HepG2 (cell line): ENCODE measurements around the gene TNNI2. TPM values are rescaled to one million over a fixed set of nuclear protein-coding genes. Genes with fewer than 3 reads are reported as not detected.
A peak's percentile ranks its signal among the peaks of the same experiment; 100 is the strongest.

ENCODE experiments used
- BRCA1 ChIP-seq: sonication (generic); formaldehyde crosslinking; IDR thresholded peaks from 2 replicates; pipeline ENCODE4 v1.4.0; 2020; ENCODE audit warnings: missing genetic modification reagents
- ERF ChIP-seq: IDR thresholded peaks from 2 replicates; pipeline ENCODE4 v1.6.1; 2018; ENCODE audit warnings: missing biosample characterization, missing genetic modification reagents
- FOSL2 ChIP-seq: sonication (generic); formaldehyde crosslinking; IDR thresholded peaks from 2 replicates; pipeline ENCODE4 v1.4.0; 2020; ENCODE audit warnings: missing genetic modification reagents
- POLR2G ChIP-seq: fragments of 200-400 bp; formaldehyde crosslinking; IDR thresholded peaks from 2 replicates; pipeline ENCODE4 v1.6.1; 2018; ENCODE audit warnings: mild to moderate bottlenecking, low read depth, low read length, moderate library complexity
- SMARCE1 ChIP-seq: fragments of 450-650 bp; IDR thresholded peaks from 2 replicates; pipeline ENCODE4 v1.6.1; 2017; ENCODE audit warnings: borderline replicate concordance
- SNAPC4 ChIP-seq: sonication (generic); formaldehyde crosslinking; IDR thresholded peaks from 2 replicates; pipeline ENCODE4 v1.4.0; 2020; ENCODE audit warnings: mild to moderate bottlenecking, missing genetic modification reagents
- TBP ChIP-seq: sonication (generic); formaldehyde crosslinking; IDR thresholded peaks from 2 replicates; pipeline ENCODE4 v1.5.0; 2020; ENCODE audit warnings: missing genetic modification reagents
- THRA ChIP-seq: sonication (generic); formaldehyde crosslinking; IDR thresholded peaks from 2 replicates; pipeline ENCODE4 v1.4.0; 2020; ENCODE audit warnings: missing genetic modification reagents, borderline replicate concordance
- ZEB1 ChIP-seq: IDR thresholded peaks from 2 replicates; pipeline ENCODE4 v1.6.1; 2012; ENCODE audit warnings: mild to moderate bottlenecking, low read depth, inconsistent platforms; ENCODE audit not compliant: insufficient replicate concordance
- ZIK1 ChIP-seq: sonication (generic); formaldehyde crosslinking; IDR thresholded peaks from 2 replicates; pipeline ENCODE4 v1.5.0; 2020; ENCODE audit warnings: mild to moderate bottlenecking, low read depth, missing genetic modification reagents, borderline replicate concordance
- ZNF556 ChIP-seq: sonication (generic); formaldehyde crosslinking; IDR thresholded peaks from 2 replicates; pipeline ENCODE4 v1.4.0; 2020; ENCODE audit warnings: mild to moderate bottlenecking, missing genetic modification reagents, borderline replicate concordance
- ZNF761 ChIP-seq: sonication (generic); formaldehyde crosslinking; conservative IDR thresholded peaks from 2 replicates; pipeline ENCODE4 v1.4.0; 2020; ENCODE audit warnings: mild to moderate bottlenecking, missing genetic modification reagents
- ZNF816 ChIP-seq: sonication (generic); formaldehyde crosslinking; IDR thresholded peaks from 2 replicates; pipeline ENCODE4 v1.8.0; 2022; ENCODE audit warnings: missing genetic modification reagents, mild to moderate bottlenecking, borderline replicate concordance
- polyA plus RNA-seq, 8 experiments: library from polyadenylated mRNA; depleted of rRNA in 3 of 8; stranded (reverse) in 7 of 8; unstranded in 1 of 8; fragments of >200 nt; fragmentation: Illumina TruSeq in 4 of 8; extraction: Trizol in 4 of 8; gene quantifications; 2 replicates each; pipeline versions ENCODE4 v1.2.1 to v1.2.3, GENCODE V29; 2011 to 2016; ENCODE audit warnings: low read depth in 4 of 8, missing spikeins in 1 of 8, mixed read lengths in 1 of 8; ENCODE audit not compliant: insufficient read depth in 1 of 8
- total RNA-seq, 5 experiments: library from RNA; depleted of rRNA; stranded (reverse); fragments of >200 nt; fragmentation: Illumina TruSeq; extraction: Trizol; gene quantifications; 2 replicates each; pipeline ENCODE4 v1.2.3, GENCODE V29; 2016; ENCODE audit warnings: low read depth in 1 of 5
- TF ChIP-seq, protein P1 (sequence below): sonication (generic); formaldehyde crosslinking; IDR thresholded peaks from 2 replicates; pipeline ENCODE4 v1.8.1; 2023; ENCODE audit warnings: mild to moderate bottlenecking, inconsistent platforms, moderate library complexity, missing genetic modification reagents, borderline replicate concordance
- TF ChIP-seq, protein P2 (sequence below): sonication (generic); formaldehyde crosslinking; IDR thresholded peaks from 2 replicates; pipeline ENCODE4 v1.8.1; 2023; ENCODE audit warnings: missing genetic modification reagents, inconsistent platforms, borderline replicate concordance
- TF ChIP-seq, protein P3 (sequence below): sonication (generic); formaldehyde crosslinking; IDR thresholded peaks from 2 replicates; pipeline ENCODE4 v1.5.0; 2020; ENCODE audit warnings: mild to moderate bottlenecking, missing genetic modification reagents

TNNI2 gene
- total and polyA plus RNA-seq, 2 of the 13 experiments (the other 11 are each of a cell fraction or from before 2014, with no cell fraction given) = 7.2 to 12.0 TPM

DNA sequence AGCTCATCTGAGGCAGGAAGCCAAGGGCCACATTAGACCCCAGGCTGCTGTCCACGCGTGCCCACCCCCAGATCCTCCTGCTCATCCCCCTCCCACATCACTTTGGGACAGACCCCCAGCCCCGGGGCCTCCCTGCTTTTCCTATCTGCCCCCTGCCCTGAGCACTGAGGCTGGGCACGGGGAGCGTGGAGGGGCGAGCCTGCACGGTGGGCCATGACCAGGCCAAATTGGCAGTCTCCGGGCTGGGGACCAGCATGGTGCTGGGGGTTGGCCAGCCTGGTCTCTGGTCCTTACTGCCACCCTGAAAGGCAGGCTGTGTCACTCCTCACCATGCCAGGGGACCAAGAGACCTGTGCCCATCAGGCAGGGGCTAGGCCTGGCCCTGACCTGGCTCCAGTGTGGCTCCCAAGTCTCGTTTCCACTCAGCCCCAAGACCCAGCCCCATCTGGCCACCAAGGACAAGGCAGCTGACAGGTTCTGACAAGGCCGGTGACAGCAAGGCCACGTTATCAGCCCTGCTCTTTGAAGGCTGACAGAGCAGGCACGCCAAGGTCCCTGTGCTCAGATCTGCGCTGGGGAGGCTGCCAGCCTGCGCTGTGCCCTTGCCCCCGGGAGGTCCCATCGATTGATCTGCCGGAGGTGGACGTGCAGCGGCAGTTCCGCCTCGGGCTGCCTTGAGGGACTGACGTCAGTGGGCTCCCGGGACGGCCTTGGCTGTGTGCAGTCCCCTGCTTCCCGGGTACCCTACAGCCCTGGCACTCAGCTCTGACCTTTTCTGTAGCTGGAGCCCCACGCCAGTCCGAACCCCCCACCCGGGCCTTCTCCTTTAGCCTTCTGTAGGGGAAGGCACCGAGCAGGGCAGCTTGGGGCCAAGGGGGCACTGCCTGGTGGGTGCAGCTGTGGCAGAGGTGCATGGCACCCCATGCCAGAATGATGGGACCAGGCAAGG, 3.6 kb downstream of the TNNI2 start (continued):
- TF ChIP-seq SNAPC4 (peak; percentile 73), POLR2G (no peak), THRA (peak; percentile 81; the same call in 1 of the 2 replicates), ZEB1 (no peak), ZIK1 (CRISPR knock-in tag) (peak; percentile 84; the same call in 1 of the 2 replicates), ZNF761 (CRISPR knock-in tag) (no peak), ERF (CRISPR knock-in tag) (peak; percentile 94), ZNF556 (peak; percentile 49; the same call in 1 of the 2 replicates), BRCA1 (CRISPR knock-in tag) (no peak), ZNF816 (CRISPR knock-in tag) (peak; percentile 95), FOSL2 (CRISPR knock-in tag) (peak; percentile 71), TBP (no peak), SMARCE1 (no peak)
- TF ChIP-seq, protein P1, sequence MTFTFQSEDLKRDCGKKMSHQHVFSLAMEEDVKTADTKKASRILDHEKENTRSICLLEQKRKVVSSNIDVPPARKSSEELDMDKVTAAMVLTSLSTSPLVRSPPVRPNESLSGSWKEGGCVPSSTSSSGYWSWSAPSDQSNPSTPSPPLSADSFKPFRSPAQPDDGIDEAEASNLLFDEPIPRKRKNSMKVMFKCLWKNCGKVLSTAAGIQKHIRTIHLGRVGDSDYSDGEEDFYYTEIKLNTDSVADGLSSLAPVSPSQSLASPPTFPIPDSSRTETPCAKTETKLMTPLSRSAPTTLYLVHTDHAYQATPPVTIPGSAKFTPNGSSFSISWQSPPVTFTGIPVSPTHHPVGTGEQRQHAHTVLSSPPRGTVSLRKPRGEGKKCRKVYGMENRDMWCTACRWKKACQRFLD (CRISPR knock-in tag) = no peak
- TF ChIP-seq, protein P2, sequence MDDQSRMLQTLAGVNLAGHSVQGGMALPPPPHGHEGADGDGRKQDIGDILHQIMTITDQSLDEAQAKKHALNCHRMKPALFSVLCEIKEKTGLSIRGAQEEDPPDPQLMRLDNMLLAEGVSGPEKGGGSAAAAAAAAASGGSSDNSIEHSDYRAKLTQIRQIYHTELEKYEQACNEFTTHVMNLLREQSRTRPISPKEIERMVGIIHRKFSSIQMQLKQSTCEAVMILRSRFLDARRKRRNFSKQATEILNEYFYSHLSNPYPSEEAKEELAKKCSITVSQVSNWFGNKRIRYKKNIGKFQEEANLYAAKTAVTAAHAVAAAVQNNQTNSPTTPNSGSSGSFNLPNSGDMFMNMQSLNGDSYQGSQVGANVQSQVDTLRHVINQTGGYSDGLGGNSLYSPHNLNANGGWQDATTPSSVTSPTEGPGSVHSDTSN (CRISPR knock-in tag) = no peak
- TF ChIP-seq, protein P3, sequence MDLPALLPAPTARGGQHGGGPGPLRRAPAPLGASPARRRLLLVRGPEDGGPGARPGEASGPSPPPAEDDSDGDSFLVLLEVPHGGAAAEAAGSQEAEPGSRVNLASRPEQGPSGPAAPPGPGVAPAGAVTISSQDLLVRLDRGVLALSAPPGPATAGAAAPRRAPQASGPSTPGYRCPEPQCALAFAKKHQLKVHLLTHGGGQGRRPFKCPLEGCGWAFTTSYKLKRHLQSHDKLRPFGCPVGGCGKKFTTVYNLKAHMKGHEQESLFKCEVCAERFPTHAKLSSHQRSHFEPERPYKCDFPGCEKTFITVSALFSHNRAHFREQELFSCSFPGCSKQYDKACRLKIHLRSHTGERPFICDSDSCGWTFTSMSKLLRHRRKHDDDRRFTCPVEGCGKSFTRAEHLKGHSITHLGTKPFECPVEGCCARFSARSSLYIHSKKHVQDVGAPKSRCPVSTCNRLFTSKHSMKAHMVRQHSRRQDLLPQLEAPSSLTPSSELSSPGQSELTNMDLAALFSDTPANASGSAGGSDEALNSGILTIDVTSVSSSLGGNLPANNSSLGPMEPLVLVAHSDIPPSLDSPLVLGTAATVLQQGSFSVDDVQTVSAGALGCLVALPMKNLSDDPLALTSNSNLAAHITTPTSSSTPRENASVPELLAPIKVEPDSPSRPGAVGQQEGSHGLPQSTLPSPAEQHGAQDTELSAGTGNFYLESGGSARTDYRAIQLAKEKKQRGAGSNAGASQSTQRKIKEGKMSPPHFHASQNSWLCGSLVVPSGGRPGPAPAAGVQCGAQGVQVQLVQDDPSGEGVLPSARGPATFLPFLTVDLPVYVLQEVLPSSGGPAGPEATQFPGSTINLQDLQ (CRISPR knock-in tag) = no peak
